Activated T-helper 1 cell treated with anti-CD3 and anti-CD28 coated beads, Interleukin-12 subunit alpha, Interleukin-12 subunit beta, Interleukin-2, Interleukin-4 antibody, amounts not matched to agents 30 ng/mL and 10 ng/mL and 1 ng/mL, durations not matched to agents 14 hours and 24 hours and 36 hours (primary cell): Measurements from ENCODE around the gene CTBP2. TPM values are rescaled to one million over a fixed set of nuclear protein-coding genes. Genes with fewer than 3 reads are reported as not detected.
"Not testable (repeated sequence)": the region's sequence is repeated elsewhere in the genome, so short reads cannot be mapped to it uniquely, and the experiment has no call there.

Experiments
- DNase-seq: peaks from one replicate; pipeline ENCODE4 v3.0.0; 2021; ENCODE audit warnings: low spot score
- H3K27ac Mint-ChIP-seq: one replicate; pipeline ENCODE4 v1.8.0; 2021; ENCODE audit warnings: mild to moderate bottlenecking, mixed read lengths
- H3K27me3 Mint-ChIP-seq: one replicate; pipeline ENCODE4 v1.8.0; 2022; ENCODE audit warnings: mild to moderate bottlenecking, moderate library complexity, mixed read lengths; ENCODE audit not compliant: insufficient read depth
- H3K36me3 Mint-ChIP-seq: one replicate; pipeline ENCODE4 v1.8.0; 2021; ENCODE audit warnings: low read depth, mixed read lengths
- H3K4me1 Mint-ChIP-seq: one replicate; pipeline ENCODE4 v1.8.0; 2021; ENCODE audit warnings: low read depth, mixed read lengths
- H3K4me3 Mint-ChIP-seq: one replicate; pipeline ENCODE4 v1.8.0; 2021; ENCODE audit warnings: mild to moderate bottlenecking, moderate library complexity, mixed read lengths
- H3K9me3 Mint-ChIP-seq: one replicate; pipeline ENCODE4 v1.8.0; 2021; ENCODE audit warnings: mixed read lengths
- intact Hi-C: fragments of 100-400 bp; cut with micrococcal nuclease; formaldehyde crosslinking; loops from one replicate; pipeline ENCODE4 v1.15.1; 2024
- total RNA-seq: library from RNA; stranded (reverse); gene quantifications from 2 replicates; pipeline ENCODE4 v1.2.3, GENCODE V29; 2022

Gene CTBP2
- total RNA-seq, 1 donor from 2014 or later: 0.13 TPM

DNA sequence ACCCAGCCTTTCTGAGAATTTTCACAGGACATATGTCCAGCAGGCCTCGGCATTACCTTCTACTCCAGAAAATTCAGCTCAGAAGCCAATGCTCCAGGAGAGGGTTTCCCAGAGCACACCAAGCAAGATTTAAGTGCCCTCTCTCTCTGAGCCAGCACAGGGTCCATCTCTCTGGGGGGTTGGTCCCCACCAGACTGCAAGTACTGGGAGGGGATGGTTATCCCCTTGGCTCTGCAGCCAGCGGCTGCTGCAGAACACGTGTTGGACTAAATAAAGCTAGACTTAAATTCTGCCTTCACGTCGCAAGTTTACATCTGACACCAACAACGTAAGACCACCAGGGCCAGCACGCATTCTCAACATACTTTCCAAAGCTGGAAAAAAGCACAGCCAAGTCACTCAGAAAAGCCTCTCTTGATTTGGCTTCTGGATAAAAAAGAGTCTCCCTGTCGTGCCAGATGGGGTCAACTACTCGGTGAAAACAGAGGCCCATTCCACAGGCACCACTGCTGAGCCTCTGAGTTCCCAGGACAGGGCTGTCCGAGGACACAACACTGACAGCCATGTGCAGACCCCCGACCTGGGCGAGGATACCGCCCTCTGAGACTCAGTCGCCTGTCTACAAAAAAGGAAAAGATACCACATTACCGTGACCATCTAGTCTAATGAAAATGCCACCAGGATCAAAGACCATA is 77.3 kb downstream of the CTBP2 start:
- Mint-ChIP-seq H3K4me1 (no peaks in the 10 kb centered on the region), H3K27me3 (peaks cover 2% of the 10 kb centered on the region), H3K36me3 (no peaks in the 10 kb centered on the region), H3K27ac (no peak overlapping the region), H3K4me3 (no peak overlapping the region), H3K9me3 (no peaks in the 10 kb centered on the region)
- no peak for DNase-seq
- intact Hi-C loops: no loop called here

DNA sequence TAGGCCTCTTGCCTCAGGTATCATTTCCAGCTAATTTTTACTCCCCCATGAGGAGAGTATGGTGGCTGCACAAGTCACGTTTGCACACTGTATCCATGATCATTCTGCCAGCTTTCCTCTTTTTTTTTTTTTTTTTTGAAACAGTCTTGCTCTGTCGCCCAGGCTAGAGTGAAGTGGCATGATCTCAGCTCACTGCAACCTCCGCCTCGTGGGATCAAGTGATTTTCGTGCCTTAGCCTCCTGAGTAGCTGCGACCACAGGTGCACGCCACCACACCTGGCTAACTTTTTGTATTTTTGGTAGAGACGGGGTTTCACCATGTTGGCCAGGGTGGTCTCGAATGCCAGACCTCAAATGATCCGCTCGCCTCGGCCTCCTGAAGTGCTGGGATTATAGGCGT is 77.9 kb downstream of the CTBP2 start:
- H3K4me3 Mint-ChIP-seq, H3K4me1 Mint-ChIP-seq, H3K27me3 Mint-ChIP-seq, DNase-seq, H3K36me3 Mint-ChIP-seq, H3K27ac Mint-ChIP-seq, intact Hi-C loops, H3K9me3 Mint-ChIP-seq: not testable (repeated sequence)

DNA sequence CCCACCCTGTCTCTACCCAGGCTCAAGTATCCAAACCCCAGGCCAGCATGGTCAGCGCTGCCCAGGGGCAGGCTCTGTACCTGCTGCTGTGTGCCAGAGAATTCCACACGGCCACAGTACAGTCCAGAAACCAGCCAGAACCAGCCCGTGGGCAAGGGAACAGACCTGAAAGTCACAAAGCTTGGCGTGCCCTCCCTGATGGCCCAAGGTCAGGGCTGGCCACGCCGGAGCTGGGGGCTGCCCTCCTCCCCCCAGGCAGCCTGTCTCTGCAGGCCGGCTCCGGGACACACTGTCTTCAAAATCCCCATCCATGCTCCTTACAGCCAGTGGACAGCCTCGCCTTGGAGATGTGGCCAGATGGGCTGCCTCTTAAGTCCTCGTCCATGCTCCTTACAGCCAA is 78.4 kb downstream of the CTBP2 start:
- H3K27me3 Mint-ChIP-seq: no peaks in the 10 kb centered on the region
- H3K4me1 Mint-ChIP-seq: no peaks in the 10 kb centered on the region
- H3K9me3 Mint-ChIP-seq: no peaks in the 10 kb centered on the region
- H3K27ac Mint-ChIP-seq: no peak overlapping the region
- H3K36me3 Mint-ChIP-seq: no peaks in the 10 kb centered on the region
- intact Hi-C loops: no loop called here
- DNase-seq: no peak
- no peak overlapping the region for H3K4me3 Mint-ChIP-seq

DNA sequence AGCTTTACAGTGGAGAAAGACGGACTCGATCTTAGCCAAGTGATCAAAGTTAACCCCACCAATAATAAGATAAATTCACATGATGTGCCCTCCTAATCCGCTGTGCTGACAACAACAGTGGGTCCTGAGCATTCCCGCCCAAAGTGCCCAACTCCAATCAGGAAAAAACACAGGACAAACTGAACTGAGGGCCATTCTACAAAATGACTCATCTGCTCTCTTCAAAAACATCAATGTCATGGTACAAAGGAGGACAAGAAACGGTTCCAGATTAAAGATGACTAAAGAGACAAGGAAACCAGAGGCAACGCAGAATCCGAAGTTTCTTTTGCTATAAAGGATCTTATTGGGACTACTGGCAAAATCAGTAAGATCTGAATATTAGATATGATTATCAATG is 79.4 kb downstream of the CTBP2 start:
- intact Hi-C loops: no loop called here
- no peaks in the 10 kb centered on the region for H3K9me3 Mint-ChIP-seq
- peaks cover 2% of the 10 kb centered on the region for H3K27me3 Mint-ChIP-seq
- no peak overlapping the region for H3K4me3 Mint-ChIP-seq
- no peak overlapping the region for H3K27ac Mint-ChIP-seq
- H3K4me1 Mint-ChIP-seq: no peaks in the 10 kb centered on the region
- no peak for DNase-seq
- H3K36me3 Mint-ChIP-seq: no peaks in the 10 kb centered on the region

DNA sequence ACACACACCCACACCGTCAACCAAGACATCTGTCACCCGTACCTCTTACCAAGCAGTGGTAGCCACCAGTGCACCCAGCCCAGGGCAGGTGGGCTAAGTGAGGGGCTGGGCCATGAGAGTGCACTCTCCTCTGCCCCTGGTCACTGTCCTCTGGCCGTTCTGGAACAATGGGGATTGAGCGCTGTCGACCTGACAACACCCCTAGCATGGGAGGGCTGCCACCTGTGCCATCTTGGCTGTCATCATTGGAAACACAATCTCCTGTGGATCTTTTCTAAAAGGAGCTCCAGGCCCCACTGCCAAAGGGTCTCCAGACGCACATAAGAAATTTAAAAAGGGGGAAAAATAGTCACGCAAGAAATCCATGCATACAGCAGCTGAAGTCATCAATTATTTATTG is 80.1 kb downstream of the CTBP2 start:
- H3K4me1 Mint-ChIP-seq: no peaks in the 10 kb centered on the region
- no peaks in the 10 kb centered on the region for H3K9me3 Mint-ChIP-seq
- DNase-seq: no peak
- intact Hi-C loops: no loop called here
- no peaks in the 10 kb centered on the region for H3K36me3 Mint-ChIP-seq
- peaks cover 2% of the 10 kb centered on the region for H3K27me3 Mint-ChIP-seq
- no peak overlapping the region for H3K27ac Mint-ChIP-seq
- H3K4me3 Mint-ChIP-seq: no peak overlapping the region

DNA sequence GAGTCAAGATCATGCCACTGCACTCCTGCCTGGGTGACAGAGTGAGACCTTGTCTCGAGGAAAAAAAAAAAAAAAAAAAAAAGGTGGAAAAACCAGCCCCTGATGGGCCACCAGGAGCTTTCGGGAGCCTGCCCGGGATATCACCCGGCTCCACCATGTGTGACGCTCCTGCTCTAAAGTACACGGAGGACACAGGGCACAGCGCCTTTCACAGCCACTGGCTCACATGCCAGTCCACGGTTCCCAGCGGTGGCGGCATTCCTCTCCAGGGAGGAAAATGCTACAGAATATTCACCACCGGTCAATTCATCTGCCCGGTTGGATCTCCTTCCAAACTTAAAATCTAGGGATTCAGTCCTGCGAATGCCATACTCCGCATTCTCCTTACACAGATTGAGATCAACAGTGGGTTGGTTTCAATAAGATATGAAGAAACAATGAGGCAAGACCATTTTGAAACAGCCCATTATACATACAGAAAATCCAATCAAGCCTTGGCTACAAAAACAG is 81.2 kb downstream of the CTBP2 start:
- Mint-ChIP-seq H3K27me3 (peaks cover 4% of the 10 kb centered on the region), H3K4me1 (no peaks in the 10 kb centered on the region), H3K4me3 (no peak overlapping the region), H3K27ac (no peak overlapping the region), H3K9me3 (no peaks in the 10 kb centered on the region), H3K36me3 (no peaks in the 10 kb centered on the region)
- intact Hi-C loops: no loop called here
- DNase-seq: no peak

DNA sequence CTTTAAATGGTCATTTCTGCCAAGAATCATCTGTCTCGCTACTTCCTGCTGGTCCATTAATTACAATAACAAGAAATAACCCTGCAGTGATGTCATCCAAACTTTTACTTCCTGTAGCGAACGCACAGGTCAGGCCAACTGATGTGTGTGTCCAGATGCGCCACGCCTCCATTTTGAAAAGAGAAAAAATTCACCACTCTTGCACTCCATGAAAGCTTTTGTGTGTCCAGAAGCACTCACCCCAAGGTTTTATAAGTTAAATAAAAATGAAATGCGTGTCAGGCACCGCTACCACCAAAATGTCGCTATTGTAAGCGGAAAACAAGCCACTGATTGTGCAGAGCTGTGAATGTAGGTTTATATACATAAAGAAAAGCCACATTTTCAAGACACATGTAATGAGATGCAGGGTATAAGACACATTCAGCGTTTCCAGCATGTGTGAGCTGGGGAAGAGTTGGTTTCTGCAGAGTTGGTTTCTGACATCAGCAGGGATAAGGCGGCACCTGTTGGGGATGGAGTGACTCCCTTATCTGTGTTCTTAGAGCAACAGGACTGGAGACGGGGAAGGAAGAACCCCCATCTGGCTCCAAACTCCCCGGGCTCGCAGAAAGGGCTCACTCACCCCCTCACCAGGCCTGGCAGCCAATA is 83.3 kb downstream of the CTBP2 start:
- Mint-ChIP-seq H3K27me3 (peaks cover 4% of the 10 kb centered on the region), H3K36me3 (no peaks in the 10 kb centered on the region), H3K4me1 (no peaks in the 10 kb centered on the region), H3K27ac (no peak overlapping the region), H3K9me3 (no peaks in the 10 kb centered on the region), H3K4me3 (no peak overlapping the region)
- no peak for DNase-seq
- intact Hi-C loops: no loop called here

DNA sequence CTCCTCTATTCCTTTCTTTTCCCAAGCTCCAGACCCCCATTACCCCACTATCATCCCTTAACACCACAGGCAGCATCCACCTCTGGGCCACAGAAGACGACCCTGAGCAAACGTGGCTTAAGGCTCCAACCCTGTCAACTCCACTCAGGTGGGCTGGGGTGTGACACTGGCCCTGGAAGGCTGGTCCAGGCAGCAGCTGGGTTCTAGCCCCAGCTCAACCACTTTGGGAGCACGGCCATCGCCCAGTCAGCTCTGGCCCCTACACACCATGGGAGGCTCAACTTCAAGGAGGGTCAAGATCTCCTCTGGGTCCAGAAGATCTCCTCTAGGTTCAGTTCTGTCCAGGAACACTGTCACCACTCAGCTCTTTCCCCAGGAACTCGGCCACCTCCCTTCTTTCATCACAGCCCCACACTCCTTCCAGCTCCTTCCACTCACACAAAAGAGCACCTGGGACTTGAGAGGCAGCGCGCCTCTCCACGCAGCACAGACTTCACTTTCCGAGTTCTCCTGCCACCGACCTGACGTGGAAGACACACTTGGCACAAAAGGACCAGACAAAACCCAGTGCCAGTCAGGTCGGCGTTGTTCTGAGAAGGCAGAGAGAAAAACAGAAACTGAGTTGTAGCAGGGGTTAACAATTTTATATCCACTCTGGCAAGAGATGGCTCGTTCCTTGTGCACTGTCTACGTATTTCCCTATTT is 84.1 kb downstream of the CTBP2 start:
- Mint-ChIP-seq H3K36me3 (no peaks in the 10 kb centered on the region), H3K9me3 (no peaks in the 10 kb centered on the region), H3K4me3 (no peak overlapping the region), H3K27ac (no peak overlapping the region), H3K27me3 (peaks cover 4% of the 10 kb centered on the region), H3K4me1 (no peaks in the 10 kb centered on the region)
- intact Hi-C loops: no loop called here
- no peak for DNase-seq

DNA sequence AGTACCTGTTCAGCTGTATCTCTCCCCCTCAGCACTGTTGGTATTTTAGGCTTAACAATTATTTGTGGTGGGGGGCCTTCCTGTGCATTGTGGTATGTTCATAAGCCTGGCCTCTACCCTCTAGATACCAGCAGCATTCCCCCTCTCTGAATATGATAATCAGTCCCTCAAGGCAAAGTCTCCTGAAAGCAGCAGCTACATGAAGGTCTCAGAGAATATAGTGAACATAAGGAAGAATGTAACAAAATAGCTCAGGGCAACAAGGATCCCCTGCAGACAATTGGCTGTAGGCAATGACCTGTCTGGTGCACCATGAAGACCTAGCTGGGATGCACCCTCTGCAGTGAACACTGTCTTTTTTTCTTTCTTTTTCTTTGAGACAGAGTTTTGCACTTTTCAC is 86.4 kb downstream of the CTBP2 start:
- Mint-ChIP-seq H3K27ac (no peak overlapping the region), H3K36me3 (no peaks in the 10 kb centered on the region), H3K27me3 (peaks cover 4% of the 10 kb centered on the region), H3K4me3 (no peak overlapping the region), H3K4me1 (no peaks in the 10 kb centered on the region), H3K9me3 (no peaks in the 10 kb centered on the region)
- intact Hi-C loops: no loop called here
- DNase-seq: no peak

DNA sequence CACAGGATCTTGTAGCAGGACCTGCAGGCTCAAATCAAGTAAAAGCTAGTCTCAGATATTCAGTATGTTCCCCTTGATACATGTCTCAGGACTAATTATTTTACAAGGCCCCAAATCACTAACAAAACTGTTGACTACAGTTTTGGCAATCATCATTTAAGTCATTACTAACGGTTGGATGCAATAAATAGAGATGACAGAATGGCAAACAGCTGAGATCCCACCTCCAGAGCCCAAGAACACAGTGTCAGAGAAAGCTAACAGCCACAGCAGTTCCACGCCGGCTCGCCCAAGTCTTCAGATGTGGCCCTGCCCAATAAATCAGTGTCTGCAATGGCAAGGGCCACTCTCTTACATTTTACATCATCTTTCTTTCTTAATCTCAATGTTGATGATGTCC is 87.6 kb downstream of the CTBP2 start:
- no peaks in the 10 kb centered on the region for H3K36me3 Mint-ChIP-seq
- H3K9me3 Mint-ChIP-seq: no peaks in the 10 kb centered on the region
- H3K27me3 Mint-ChIP-seq: peaks cover 4% of the 10 kb centered on the region

DNA sequence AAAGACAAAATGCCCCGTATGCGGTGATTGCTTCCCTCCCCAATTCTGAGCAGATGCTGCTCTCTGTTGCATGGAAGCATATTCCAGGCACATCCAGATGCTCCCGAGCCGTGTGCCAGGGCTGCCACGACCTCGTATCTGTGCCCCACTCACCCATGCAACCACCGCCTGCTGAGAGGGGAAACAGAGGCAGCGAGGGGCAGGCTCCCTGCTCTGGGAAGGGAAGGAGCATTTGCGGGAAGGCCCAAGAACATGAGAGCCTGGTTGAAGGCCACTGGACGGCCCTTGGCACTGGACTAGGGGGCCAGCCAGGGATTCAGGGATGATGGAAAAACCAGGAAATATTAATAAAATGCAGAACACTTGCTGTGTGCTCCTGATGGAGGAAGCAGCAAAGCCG is 89.4 kb downstream of the CTBP2 start:
- H3K4me3 Mint-ChIP-seq: no peak overlapping the region
- no peaks in the 10 kb centered on the region for H3K36me3 Mint-ChIP-seq
- H3K27ac Mint-ChIP-seq: no peak overlapping the region
- no peaks in the 10 kb centered on the region for H3K4me1 Mint-ChIP-seq
- peaks cover 7% of the 10 kb centered on the region for H3K27me3 Mint-ChIP-seq
- no peaks in the 10 kb centered on the region for H3K9me3 Mint-ChIP-seq
- no peak for DNase-seq
- intact Hi-C loops: no loop called here

More for the DNA sequence above, 87.6 kb downstream of the CTBP2 start:
- intact Hi-C loops: no loop called here
- no peak overlapping the region for H3K4me3 Mint-ChIP-seq
- no peak for DNase-seq
- H3K4me1 Mint-ChIP-seq: no peaks in the 10 kb centered on the region
- H3K27ac Mint-ChIP-seq: no peak overlapping the region

DNA sequence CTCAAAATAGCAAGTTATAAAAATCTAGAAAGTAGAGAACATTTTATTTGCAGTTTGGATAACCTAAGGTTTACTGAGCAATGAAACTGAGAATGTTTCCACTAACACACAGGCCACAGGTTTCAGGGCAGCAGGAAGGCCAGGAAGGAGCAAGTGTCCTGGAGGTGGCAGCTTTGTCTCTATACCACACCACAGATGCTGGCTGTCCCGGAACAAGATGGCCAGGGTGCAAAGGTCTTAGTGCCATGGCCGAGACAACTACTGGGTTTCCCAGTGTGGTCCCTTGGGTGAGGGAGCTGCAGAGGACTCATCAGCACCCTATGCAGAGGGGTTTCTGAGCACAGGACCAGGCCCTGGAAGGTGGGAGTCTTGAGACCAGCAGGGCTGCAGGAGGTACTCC is 92.0 kb downstream of the CTBP2 start:
- H3K4me1 Mint-ChIP-seq: peaks cover 14% of the 10 kb centered on the region
- no peaks in the 10 kb centered on the region for H3K36me3 Mint-ChIP-seq
- DNase-seq: no peak
- no peak overlapping the region for H3K27ac Mint-ChIP-seq
- H3K9me3 Mint-ChIP-seq: no peaks in the 10 kb centered on the region
- intact Hi-C loops: no loop called here
- no peak overlapping the region for H3K4me3 Mint-ChIP-seq
- peaks cover 7% of the 10 kb centered on the region for H3K27me3 Mint-ChIP-seq

DNA sequence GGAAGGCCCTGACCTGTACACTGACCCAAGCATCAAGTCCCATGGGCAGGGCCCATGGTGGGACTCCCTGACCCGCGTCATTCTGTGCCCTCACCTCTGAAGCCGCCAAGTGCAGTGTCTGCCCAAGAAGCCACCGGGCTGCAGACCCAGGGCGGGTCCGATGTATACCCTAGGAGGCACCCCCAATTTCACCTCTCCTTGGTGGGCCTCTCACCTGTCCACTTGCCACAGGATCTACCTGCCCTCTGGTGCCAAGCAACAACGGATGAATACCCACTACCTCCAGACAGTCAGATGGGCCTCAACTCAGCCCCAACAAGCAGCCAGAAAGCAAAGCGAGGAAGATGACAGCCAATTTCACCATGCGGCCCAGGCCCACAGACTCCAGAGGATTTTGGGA is 92.6 kb downstream of the CTBP2 start:
- peaks cover 14% of the 10 kb centered on the region for H3K4me1 Mint-ChIP-seq
- intact Hi-C loops: no loop called here
- no peak for DNase-seq
- no peak overlapping the region for H3K27ac Mint-ChIP-seq
- H3K27me3 Mint-ChIP-seq: peaks cover 7% of the 10 kb centered on the region
- no peaks in the 10 kb centered on the region for H3K36me3 Mint-ChIP-seq
- no peak overlapping the region for H3K4me3 Mint-ChIP-seq
- no peaks in the 10 kb centered on the region for H3K9me3 Mint-ChIP-seq
